ENCODE measurements around the gene ZNF710. TPM values are rescaled to one million over a fixed set of nuclear protein-coding genes. Genes with fewer than 3 reads are reported as not detected.

The ZNF710 gene
- total RNA-seq, 1 donor from 2014 or later, result 24.2 TPM

- no peak overlapping the region for H3K27ac Mint-ChIP-seq (ENCODE audit: unreplicated experiment)
- DNase-seq (ENCODE audit: extremely low spot score, unreplicated experiment), result no peak
- no peak for TF ChIP-seq CTCF (IDR thresholded peaks at IDR 0.05)
- no peaks in the 10 kb centered on the region for H3K27me3 Mint-ChIP-seq (ENCODE audit: unreplicated experiment)
- peaks cover 5% of the 10 kb centered on the region for H3K36me3 Mint-ChIP-seq (ENCODE audit: unreplicated experiment)
- no peak overlapping the region for H3K4me3 Mint-ChIP-seq (ENCODE audit: unreplicated experiment)
- H3K9me3 Mint-ChIP-seq (ENCODE audit: unreplicated experiment), result no peaks in the 10 kb centered on the region
- peaks cover 2% of the 10 kb centered on the region for H3K4me1 Mint-ChIP-seq (ENCODE audit: unreplicated experiment)
Observed at GRCh38 chr15:90047956-90048575, 46.9 kb downstream of the ZNF710 start.

- H3K9me3 Mint-ChIP-seq (ENCODE audit: unreplicated experiment), result no peaks in the 10 kb centered on the region
- no peak overlapping the region for H3K27ac Mint-ChIP-seq (ENCODE audit: unreplicated experiment)
- H3K4me1 Mint-ChIP-seq (ENCODE audit: unreplicated experiment), result peaks cover 4% of the 10 kb centered on the region
- DNase-seq (ENCODE audit: extremely low spot score, unreplicated experiment), result no peak
- peaks cover 3% of the 10 kb centered on the region for H3K36me3 Mint-ChIP-seq (ENCODE audit: unreplicated experiment)
- H3K4me3 Mint-ChIP-seq (ENCODE audit: unreplicated experiment), result no peak overlapping the region
- H3K27me3 Mint-ChIP-seq (ENCODE audit: unreplicated experiment), result no peaks in the 10 kb centered on the region
- no peak for TF ChIP-seq CTCF (IDR thresholded peaks at IDR 0.05)
Observed at GRCh38 chr15:90049030-90049429, 47.9 kb downstream of the ZNF710 start.

GRCh38 chr15:90049666-90050604 lies 48.8 kb downstream of the ZNF710 start:
- Mint-ChIP-seq H3K4me1 (ENCODE audit: unreplicated experiment) (peaks cover 11% of the 10 kb centered on the region), H3K27me3 (ENCODE audit: unreplicated experiment) (no peaks in the 10 kb centered on the region), H3K9me3 (ENCODE audit: unreplicated experiment) (no peaks in the 10 kb centered on the region), H3K27ac (ENCODE audit: unreplicated experiment) (no peak overlapping the region), H3K4me3 (ENCODE audit: unreplicated experiment) (no peak overlapping the region), H3K36me3 (ENCODE audit: unreplicated experiment) (peaks cover 2% of the 10 kb centered on the region)
- DNase-seq (ENCODE audit: extremely low spot score, unreplicated experiment), result no peak
- TF ChIP-seq CTCF (IDR thresholded peaks at IDR 0.05), result no peak

GRCh38 chr15:90051874-90052273 lies 50.8 kb downstream of the ZNF710 start:
- no peak overlapping the region for H3K4me3 Mint-ChIP-seq (ENCODE audit: unreplicated experiment)
- TF ChIP-seq CTCF (IDR thresholded peaks at IDR 0.05), result no peak
- peaks cover 14% of the 10 kb centered on the region for H3K4me1 Mint-ChIP-seq (ENCODE audit: unreplicated experiment)
- H3K9me3 Mint-ChIP-seq (ENCODE audit: unreplicated experiment), result no peaks in the 10 kb centered on the region
- no peaks in the 10 kb centered on the region for H3K36me3 Mint-ChIP-seq (ENCODE audit: unreplicated experiment)
- DNase-seq (ENCODE audit: extremely low spot score, unreplicated experiment), result no peak
- no peak overlapping the region for H3K27ac Mint-ChIP-seq (ENCODE audit: unreplicated experiment)
- H3K27me3 Mint-ChIP-seq (ENCODE audit: unreplicated experiment), result no peaks in the 10 kb centered on the region

Measured in osteocyte (in vitro differentiated cells).